HG03378 (cell line): Measurements from ENCODE around the gene GCH1.

Experiments
- ATAC-seq: cut with Tn5 transposase; IDR thresholded peaks from one replicate; pipeline ENCODE4 v1.9.1; 2021; ENCODE audit warnings: mild to moderate bottlenecking, moderate library complexity; ENCODE audit not compliant: unreplicated experiment

The GCH1 gene

DNA sequence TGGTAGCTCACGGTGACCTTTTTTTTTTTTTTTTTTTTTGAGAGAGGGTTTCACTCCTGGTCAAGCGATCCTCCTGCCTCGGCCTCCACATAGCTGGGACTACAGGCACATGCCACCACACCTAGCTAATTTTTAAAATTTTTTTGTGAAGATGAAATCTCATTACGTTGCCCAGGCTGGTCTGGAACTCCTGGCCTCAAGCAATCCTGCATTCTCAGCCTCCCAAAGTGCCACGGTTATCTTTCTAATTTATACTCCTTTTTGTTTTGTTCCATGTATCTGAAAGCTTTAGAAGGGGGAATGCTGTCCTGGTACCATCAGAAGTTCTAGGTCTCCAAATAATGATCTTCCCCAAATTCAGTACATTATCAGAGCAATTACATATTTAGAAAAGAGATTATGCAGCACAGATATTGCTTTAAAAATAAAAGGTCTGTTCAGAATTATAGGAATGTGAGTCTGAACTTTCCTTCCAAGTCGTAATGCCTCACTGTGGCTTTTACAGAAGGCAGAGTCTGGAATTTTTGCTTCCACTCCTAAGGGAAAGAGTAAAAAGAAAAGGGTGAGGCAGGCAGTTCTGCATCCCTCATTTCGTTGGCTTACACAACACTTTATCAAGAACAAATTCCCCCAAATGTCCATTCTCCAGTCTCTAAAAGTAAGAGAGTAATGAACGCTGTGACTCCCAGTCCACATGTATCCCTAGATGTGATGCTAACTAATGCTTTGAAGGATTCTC lies 73.0 kb downstream of the GCH1 start:
- no peak for ATAC-seq

DNA sequence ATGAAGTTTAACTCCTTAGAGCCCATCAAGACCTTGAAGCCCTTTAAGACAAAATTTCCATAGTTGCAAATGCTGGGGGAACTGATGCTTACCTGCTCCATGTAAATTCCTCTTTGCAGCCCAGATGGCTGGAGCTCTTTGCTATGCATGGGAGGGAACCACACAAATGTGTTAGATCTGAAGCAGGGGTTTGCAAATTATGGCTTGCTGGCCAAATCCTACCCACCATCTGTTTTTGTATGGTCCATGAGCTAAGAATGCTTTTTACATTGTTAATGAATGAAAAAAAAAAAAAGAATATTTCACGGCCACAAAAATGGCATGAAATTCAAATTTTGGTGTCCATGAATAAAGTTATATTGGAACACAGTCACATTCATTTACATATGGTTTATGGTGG lies 74.6 kb downstream of the GCH1 start:
- no peak for ATAC-seq

DNA sequence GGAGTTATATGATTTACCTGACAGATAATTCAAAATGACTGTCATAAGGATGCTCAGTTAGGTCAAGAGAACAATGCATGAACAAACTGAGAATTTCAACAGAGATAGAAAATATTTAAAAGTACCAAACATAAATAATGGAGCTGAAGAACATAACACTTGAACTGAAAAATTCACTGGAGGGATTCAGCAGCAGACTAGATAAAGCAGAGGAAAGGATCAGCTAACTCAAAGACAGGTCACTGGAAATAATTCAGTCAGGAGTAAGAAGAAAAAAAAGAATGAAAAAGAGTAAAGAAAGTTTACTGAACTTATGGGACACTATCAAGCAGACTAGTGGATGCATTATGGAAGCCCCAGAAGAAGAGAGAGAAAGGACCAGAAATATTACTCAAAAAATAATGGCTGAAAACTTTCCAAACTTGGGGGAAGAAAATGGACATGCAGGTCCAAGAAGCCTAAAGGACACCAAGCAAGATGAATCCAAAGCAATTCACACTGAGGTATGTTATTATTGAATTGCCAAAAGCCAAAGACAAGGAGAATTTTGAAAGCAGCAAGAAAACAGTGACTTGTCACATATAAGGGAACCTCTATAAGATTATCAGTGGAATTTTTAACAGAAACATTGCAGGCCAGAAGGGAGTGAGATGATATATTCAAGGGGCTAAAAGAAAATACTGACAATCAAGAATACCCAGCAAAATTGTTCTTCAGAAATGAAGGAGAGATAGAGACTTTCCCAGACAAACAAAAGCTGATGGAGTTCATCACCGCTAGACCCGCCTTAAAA lies 78.7 kb downstream of the GCH1 start:
- no peak for ATAC-seq

DNA sequence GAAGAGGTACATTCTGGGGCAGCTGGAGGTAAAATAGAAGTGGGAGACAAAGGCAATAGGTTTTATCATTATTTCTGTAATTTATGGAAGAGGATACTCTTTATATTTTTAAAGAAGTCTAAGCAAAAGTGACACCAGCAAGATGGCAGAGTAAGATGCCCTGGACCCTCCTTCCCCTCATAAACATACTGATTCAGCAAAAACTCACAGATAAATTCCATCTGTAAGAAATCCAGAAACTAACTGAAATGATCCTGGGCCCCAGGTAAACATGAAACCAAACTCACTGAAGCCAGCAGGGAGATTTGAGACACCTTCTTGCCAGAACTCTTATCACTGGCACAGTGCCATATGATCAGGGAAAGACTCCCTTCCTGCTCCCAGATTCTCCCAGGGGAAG lies 79.9 kb downstream of the GCH1 start:
- no peak for ATAC-seq

DNA sequence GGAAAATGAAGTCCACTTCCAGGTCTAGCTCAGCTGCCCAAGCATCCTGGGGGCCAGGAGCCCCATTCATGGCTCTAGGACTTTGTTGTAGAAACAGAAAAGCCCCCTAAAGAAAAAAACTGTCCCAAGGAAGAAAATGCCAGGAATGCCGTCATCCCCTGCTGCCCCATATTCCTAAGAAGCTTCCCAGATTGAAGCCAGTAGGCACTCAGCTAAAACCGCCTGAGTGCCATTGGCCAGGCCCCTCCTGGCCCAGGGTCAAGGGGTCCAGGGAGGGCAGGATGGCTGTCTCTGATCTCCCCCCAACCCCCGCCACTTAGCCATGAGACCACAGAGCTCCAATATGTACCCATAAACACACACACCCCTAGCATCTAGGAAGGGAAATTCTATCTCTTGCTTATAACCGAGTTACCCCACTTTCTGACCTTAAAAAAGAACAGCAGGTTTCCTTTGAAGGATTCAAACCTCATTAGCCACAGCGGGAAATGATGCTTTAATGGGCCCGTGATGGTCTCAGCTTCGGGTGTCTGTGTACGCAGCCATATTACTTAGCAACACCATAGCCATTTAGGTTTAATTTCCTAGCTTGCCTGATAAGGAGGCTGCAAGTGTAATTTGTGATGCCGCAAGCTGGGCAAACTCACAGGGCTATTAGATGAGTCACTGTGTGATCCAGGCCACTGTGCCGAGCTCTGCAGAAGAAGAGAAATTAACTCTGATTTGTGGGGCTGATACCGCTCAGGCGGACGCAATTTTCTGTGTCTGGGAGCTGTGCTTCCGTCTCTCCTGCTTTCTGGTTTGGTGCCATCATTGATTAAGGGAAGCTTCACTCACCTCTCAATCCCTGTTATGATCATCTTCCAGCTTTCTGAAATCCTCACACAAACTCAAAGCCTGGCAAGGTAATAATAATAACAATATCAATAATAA lies 84.2 kb downstream of the GCH1 start:
- no peak for ATAC-seq

DNA sequence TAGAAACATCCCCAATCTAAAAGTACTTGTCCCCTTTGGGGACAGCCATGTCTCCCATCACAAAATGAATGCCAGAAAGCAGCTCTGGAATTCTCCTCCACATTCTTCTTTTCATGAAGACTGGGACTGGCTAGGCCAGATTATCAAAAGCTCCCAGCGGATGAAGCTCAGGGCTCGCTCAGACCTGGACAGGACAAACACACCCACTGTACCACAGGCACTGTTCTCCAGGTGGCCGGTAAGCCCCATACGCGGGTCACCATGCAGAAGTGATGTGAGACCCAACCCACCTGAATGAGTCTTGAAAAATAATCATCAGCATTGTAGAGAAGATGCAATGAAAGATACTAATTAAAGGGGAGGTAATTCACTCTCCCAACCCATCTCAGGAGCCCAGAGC lies 85.1 kb downstream of the GCH1 start:
- ATAC-seq = no peak

DNA sequence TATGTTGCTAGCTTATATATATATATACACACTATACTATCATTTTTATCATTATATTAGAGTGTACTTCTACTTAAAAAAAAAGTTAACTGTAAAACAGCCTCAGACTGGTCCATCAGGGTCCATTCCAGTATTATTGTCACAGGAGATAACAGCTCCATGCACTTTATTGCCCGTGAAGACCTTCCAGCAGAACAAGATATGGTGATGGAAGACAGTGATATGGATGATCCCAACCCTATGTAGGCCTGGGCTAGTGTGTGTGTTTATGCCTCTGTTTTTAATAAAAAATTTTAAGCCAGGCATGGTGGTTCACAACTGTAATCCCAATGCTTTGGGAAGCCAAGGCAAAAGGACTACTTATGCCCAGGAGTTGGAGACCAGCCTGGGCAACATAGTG lies 86.2 kb downstream of the GCH1 start:
- ATAC-seq = no peak

DNA sequence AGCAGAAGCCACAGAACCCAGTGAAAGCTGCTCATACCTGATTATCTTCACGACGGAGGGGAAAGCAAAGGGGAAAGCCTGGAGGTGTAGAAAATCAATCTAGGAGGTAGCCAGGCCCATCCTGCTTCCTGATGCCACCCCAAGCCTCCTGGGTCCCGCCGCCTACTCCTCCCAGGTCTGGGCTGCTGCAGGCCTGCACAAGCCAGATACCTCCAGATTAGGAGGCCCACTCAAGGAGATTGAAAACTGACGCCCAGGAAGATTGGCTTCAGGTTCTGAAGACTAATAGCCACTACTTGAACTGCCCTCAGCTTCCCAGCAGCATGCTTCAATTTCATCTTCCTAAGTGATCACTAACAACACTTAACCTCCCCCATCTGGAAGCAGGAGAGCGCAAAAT lies 87.1 kb downstream of the GCH1 start:
- ATAC-seq = no peak

DNA sequence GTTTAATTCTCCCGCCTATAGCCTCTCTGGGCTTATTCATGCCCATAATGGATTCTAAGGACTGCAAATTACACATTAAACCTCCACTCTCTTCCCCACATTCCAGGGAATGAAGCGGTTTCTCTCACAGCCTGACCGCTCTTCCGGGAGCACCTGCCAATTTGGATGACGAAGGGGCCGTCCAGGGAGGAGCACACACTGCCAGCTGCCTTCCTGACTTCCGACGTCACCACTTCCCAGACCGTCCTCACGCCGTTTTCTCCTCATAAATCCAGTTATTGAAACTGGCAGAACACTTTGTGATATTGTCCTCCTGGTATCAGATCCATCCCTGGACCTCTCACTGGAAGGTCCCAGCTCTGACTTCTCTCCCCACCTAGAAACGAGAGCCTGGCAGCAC lies 87.6 kb downstream of the GCH1 start:
- no peak for ATAC-seq

DNA sequence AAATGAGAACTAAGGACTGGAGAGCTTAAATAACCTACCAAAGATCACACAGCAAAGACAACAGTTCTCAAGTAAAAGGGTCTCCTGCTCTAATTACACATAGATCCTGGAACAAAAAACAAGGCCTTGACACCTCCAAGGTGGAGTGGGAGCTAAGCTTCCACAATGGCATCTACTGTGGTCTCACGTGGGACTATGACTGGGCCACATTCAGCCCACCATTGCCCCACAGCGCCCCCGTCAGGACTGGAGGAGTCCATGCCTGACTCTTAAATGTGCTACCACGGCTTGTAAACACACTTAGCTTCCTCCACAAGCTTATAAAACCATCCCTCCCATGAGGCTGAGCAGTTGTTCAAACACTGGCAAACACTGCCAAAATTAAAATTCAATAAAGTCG lies 88.5 kb downstream of the GCH1 start:
- no peak for ATAC-seq

DNA sequence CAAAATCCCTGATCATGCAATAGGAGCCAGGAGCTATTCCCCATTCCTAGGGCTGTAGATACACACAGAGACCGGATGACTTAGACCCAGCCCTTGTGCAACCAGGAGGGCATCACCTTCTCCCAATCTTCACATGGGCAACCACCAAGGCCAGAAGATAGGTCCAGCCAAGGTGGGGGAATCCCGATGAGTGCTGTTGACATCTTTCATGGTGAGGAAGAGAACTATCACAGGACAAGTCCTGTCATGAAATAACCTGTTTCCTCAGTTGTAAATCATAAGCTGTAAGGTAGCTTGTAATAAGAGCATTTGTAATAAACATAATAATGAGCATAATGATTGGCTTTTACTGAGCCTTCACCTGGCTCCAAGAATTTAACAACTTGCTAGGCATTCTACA lies 89.5 kb downstream of the GCH1 start:
- ATAC-seq = no peak

DNA sequence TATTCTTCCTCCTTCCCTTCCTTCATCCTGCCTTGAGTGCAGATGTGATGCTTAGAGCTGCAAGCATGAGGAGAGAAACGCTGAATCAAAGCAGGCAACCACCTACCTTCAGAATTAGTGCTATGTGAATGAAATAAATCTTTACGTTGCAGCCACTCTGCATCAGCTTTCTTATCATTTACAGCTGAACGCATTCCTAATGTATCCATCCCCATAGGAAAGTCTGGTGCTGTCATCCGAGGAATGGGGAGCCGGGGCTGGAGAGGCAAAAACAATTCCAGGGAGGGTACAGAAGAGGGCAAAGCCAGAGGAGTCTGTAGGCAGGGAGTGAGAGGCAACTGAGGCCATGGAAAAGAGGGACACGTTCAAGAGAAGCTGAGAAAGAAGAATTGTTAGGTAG lies 90.0 kb downstream of the GCH1 start:
- no peak for ATAC-seq

DNA sequence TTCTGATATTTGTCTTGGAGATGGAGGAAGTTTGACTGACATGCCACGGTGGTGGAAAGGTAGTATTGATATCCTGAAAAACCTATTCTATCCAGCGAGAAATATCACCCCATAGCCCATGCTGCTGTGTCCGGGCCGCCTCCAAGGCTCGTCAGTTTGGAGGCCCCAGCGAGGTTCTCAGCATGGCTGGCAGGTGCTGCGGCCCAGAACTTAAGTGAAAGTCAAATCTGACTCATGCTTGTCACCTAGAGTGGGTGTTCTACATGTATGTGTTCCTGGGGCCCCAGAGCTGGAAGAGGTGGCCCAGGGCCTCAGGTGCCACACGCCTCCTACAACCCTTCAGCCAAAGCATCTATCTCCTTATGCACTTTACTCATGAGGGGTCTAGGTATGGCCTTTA lies 92.9 kb downstream of the GCH1 start:
- no peak for ATAC-seq

DNA sequence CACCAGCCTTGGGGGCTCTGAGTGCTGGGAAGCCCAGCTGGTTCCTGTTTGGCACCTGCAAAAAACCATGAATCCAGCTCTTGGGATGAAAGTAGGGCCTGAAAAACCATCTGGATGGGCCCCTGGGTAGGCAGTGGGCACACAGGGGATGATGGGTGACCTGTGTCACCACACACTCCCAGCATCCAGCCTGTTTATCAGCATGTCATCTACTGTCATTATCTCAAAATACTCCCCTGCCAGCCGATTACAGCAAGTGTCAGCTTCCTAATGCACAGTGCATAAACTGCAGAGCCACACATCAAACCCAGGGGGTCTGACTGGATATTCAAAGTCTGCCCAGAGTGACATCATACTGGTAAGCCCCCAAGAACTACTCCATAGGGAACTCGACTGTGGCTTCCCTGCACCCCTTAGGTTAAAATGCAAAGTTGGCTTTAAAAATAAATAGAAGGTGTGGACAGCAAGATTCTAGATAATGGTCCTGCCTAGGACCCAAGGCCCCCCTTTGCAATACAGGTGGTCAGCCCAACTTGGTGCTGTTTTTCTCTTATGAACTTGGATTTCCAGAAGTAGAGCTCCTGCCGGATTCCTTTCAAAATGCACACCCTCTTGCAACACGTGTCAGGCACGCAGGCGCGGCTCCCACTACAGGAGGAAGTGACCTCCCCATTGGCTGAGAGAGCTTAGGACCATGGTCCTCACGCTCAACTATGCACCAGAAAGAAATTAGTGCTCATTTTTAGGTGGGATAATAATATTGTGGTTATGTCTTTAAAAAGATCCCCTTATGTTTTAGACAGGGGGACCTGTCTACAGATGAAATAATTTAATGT lies 94.1 kb downstream of the GCH1 start:
- ATAC-seq = no peak

DNA sequence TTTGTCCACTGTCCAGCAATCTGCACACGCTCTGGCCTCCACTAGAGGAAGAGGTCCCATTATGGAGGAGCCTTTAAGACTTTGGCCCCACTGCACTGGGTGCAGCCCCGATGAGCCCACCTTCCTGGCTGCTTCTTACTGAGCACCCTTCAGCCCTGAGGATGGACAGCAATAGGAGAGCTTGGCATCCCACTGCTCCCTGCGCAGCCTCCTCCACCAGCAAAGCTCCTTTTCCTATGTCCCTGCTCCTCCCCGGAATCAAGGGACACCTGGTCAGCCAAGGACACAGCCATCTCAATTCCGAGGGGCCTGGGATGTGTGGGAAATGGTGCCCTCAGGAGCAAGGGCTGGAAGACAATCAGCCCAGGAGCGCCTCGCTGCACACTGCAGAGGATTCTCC lies 94.7 kb downstream of the GCH1 start:
- ATAC-seq = no peak

DNA sequence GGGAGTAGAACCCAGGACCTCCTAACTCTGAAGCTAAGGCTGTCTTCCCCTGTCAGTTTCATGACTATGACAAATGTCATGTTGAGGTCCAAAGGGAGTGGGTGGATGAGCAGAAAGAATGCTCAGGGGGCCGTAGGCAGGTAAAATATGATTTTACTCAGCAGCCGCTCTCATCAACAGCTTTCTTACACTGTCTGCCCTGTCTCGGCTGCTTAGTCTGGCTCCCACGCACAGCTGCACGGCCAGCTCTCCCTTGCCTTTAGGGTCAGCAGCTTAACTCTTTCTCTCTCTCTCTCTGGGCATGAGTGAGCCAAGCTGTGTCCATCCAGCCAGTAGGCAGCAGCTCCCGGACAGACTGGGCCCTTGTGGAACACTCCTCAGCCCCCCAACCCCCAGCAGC lies 95.2 kb downstream of the GCH1 start:
- no peak for ATAC-seq

DNA sequence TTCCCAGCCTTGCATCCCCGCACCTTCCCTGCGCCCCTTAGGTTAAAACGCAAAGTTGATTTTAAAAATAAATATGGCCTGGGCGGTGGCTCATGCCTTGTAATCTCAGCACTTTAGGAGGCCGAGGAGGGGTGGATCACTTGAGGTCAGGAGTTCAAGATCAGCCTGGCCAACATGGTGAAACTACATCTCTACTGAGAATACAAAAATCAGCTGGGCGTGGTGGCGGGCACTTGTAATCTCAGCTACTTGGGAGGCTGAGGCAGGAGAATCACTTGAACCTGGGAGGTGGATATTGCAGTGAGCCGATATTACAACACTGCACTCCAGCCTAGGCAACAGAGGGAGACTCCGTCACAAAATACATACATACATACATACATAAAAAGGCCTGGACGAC lies 96.0 kb downstream of the GCH1 start:
- ATAC-seq = no peak

DNA sequence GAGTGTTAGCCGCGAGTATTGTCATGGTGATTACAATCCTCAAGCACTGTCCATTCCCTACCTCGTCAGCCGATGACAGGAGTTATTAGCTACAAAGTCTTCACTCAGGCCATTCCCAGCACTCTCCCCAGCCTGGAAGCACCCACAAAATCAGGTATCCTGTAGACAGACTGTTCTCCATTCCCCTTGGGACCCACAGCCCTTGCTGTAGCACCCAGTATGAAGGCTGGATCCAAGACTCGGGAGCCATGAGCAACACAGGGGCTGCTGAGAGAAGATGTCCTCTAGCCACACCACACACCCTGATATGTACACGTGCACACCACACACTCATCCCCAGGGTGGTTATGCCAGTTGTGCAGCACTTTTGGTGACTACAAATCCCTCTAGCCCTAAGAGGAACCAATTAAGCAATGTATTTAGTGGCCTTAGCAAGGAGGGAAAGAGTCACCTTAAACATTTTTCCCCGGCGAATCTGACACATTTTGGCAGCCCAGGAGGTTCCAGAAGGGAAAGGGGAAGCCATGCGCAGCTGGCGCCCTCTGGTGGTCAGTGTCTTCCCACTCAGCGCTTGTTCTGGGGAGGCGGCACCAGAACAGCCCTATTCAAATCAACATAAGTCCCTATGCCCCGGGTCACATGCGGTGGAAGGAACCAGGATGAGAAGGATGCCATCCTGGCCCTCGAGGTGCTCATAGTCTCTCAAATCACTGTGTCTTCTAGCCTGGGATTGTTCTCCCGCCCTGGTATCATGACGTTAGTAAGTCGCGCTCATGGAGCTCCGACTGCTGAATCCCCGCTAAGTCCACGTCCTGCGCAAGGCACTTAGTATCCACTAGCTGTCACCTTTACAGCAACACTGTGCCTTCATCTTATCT lies 96.9 kb downstream of the GCH1 start:
- no peak for ATAC-seq

DNA sequence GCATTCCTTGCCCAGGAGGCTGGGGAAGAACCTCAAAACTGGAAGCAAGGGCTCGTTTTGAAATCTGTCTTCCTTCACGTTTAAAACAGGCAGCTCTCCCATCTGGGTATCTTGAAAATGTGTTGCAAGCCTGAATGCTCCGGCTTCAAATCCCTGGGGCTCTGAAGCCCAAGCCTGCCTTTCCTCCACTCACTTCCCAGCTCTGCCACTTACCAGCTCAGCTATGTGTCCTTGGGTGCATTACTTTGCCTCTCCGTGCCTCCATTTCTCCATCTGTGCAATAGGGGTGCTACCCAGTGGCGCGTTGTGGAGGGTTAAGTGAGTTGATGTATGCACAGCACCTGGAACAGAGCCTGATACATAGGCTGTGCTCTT lies 97.6 kb downstream of the GCH1 start:
- no peak for ATAC-seq

DNA sequence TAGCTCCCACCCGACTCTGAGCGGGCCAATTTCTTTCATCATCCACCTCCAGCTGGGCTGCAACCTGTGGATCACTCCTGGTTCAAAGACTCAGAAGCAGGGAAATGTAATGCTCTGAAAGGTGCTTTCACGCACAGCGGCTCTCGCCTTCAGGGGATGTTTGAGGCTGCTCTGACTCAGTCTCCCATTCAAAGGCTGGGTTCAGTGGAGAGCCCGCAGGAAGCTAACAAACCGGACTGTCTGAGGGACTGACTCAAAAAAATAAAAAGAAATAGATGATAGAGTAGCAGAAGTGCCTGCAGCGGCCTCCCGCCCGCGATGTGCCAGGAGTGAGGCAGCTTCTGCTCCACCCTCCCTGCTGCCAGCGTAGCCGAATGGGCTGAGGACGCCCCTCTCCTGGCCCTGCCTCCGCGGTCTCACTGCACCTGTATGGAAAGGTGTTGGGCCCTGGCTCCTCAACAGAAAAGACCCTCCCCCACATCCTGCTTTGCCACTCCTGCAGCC lies 98.0 kb downstream of the GCH1 start:
- no peak for ATAC-seq
